ENCODE results near the gene NBPF6.
"Not testable (repeated sequence)": the region's sequence is repeated elsewhere in the genome, so short reads cannot be mapped to it uniquely, and the experiment has no call there.

DNA sequence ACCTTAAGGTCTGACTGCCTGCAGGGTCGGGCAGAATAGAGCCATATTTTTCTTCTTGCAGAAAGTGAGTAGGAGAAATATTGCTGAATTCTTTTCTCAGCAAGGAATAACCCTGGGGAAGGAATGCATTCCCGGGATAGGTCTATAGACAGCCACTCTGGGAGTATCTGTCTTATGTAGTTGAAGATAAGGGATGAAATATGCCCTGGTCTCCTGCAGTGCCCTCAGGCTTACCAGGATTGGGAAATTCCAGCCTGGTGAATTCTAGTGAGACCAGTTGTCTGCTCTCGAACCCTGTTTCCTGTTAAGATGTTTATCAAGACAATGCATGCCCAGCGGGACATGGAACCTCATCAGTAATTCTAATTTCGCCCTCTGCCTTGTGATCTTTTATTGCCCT is 35.8 kb downstream of the NBPF6 start:
- TF ChIP-seq RCOR1 (IDR thresholded peaks at IDR 0.05; ENCODE audit: low read length); CHD2 (IDR thresholded peaks at IDR 0.05; ENCODE audit: low read length, partially characterized antibody): not testable (repeated sequence)
- TF ChIP-seq, protein P1, sequence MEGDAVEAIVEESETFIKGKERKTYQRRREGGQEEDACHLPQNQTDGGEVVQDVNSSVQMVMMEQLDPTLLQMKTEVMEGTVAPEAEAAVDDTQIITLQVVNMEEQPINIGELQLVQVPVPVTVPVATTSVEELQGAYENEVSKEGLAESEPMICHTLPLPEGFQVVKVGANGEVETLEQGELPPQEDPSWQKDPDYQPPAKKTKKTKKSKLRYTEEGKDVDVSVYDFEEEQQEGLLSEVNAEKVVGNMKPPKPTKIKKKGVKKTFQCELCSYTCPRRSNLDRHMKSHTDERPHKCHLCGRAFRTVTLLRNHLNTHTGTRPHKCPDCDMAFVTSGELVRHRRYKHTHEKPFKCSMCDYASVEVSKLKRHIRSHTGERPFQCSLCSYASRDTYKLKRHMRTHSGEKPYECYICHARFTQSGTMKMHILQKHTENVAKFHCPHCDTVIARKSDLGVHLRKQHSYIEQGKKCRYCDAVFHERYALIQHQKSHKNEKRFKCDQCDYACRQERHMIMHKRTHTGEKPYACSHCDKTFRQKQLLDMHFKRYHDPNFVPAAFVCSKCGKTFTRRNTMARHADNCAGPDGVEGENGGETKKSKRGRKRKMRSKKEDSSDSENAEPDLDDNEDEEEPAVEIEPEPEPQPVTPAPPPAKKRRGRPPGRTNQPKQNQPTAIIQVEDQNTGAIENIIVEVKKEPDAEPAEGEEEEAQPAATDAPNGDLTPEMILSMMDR (IDR thresholded peaks at IDR 0.05): not testable (repeated sequence)
